HG03575 (cell line): ENCODE results near the gene CDH13.

ENCODE experiments used
- ATAC-seq: cut with Tn5 transposase; IDR thresholded peaks from one replicate; pipeline ENCODE4 v1.9.1; 2021; ENCODE audit not compliant: unreplicated experiment, insufficient number of reproducible peaks, low FRiP score; ENCODE audit errors: extremely low read depth

CDH13 gene

GRCh38 chr16:82623241-82623640 lies 3.5 kb upstream of the CDH13 start:
- ATAC-seq = no peak

GRCh38 chr16:82625066-82625968 lies 1.5 kb upstream of the CDH13 start:
- no peak for ATAC-seq

GRCh38 chr16:82628088-82628423 lies 1.3 kb downstream of the CDH13 start:
- no peak for ATAC-seq

GRCh38 chr16:82628711-82629110 lies 1.9 kb downstream of the CDH13 start:
- ATAC-seq = no peak

- ATAC-seq = no peak
Observed at GRCh38 chr16:82629441-82630027, 2.8 kb downstream of the CDH13 start.

GRCh38 chr16:82630219-82630618 lies 3.5 kb downstream of the CDH13 start:
- no peak for ATAC-seq

GRCh38 chr16:82630688-82631087 lies 3.9 kb downstream of the CDH13 start:
- ATAC-seq = no peak

GRCh38 chr16:82631701-82632685 lies 5.2 kb downstream of the CDH13 start:
- no peak for ATAC-seq

- ATAC-seq = no peak
Observed at GRCh38 chr16:82633964-82634600, 7.3 kb downstream of the CDH13 start.

GRCh38 chr16:82634955-82635610 lies 8.3 kb downstream of the CDH13 start:
- ATAC-seq = no peak

GRCh38 chr16:82636485-82636884 lies 9.7 kb downstream of the CDH13 start:
- ATAC-seq = no peak

GRCh38 chr16:82636958-82637357 lies 10.2 kb downstream of the CDH13 start:
- no peak for ATAC-seq

GRCh38 chr16:82638095-82638798 lies 11.5 kb downstream of the CDH13 start:
- no peak for ATAC-seq

GRCh38 chr16:82639263-82639662 lies 12.5 kb downstream of the CDH13 start:
- ATAC-seq = no peak

- no peak for ATAC-seq
Observed at GRCh38 chr16:82639666-82640336, 13.0 kb downstream of the CDH13 start.

GRCh38 chr16:82641336-82641984 lies 14.7 kb downstream of the CDH13 start:
- ATAC-seq = no peak

- no peak for ATAC-seq
Observed at GRCh38 chr16:82643136-82643535, 16.4 kb downstream of the CDH13 start.
